GM21737 (cell line): ENCODE measurements around the gene MYCN.
"Not testable (repeated sequence)": the region's sequence is repeated elsewhere in the genome, so short reads cannot be mapped to it uniquely, and the experiment has no call there.

ENCODE experiments used
- ATAC-seq: cut with Tn5 transposase; IDR thresholded peaks from one replicate; pipeline ENCODE4 v1.9.1; 2021; ENCODE audit warnings: mild to moderate bottlenecking, moderate library complexity; ENCODE audit not compliant: unreplicated experiment

Gene MYCN

DNA sequence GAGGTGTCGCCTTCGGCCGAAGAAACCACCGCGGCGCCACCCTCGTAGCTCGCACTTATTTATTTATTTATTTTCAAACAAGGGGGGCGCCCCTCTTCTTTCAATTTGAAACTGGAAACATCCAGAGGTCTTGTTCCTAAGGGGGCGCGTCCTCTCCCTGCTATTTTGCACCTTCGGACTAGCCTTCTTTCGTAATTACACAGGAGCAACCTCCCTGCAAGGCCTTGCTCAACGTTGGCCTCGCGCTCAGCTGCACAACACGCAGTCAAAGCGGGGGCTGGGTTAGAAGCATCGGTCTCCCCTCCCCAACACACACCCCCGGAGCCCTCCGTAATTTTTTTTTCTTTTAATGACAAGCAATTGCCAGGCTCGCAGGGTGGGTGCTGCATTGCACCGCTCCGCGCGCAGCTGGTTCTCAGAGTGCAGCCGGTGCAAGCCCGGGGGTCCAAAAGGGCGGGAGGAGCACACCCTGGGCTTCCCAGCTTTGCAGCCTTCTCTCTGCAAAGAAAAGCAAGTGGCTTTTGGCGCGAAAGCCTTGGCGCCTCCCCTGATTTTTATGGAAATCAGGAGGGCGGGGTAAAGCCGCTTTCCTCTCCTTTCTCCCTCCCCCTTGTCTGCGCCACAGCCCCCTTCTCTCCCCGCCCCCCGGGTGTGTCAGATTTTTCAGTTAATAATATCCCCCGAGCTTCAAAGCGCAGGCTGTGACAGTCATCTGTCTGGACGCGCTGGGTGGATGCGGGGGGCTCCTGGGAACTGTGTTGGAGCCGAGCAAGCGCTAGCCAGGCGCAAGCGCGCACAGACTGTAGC is at the start of gene MYCN:
MYCN (plus strand) TSS at position 697 of the 807 bp plus-strand sequence. CDS start 1,515 bp downstream, outside the sequence.
- no peak for ATAC-seq

DNA sequence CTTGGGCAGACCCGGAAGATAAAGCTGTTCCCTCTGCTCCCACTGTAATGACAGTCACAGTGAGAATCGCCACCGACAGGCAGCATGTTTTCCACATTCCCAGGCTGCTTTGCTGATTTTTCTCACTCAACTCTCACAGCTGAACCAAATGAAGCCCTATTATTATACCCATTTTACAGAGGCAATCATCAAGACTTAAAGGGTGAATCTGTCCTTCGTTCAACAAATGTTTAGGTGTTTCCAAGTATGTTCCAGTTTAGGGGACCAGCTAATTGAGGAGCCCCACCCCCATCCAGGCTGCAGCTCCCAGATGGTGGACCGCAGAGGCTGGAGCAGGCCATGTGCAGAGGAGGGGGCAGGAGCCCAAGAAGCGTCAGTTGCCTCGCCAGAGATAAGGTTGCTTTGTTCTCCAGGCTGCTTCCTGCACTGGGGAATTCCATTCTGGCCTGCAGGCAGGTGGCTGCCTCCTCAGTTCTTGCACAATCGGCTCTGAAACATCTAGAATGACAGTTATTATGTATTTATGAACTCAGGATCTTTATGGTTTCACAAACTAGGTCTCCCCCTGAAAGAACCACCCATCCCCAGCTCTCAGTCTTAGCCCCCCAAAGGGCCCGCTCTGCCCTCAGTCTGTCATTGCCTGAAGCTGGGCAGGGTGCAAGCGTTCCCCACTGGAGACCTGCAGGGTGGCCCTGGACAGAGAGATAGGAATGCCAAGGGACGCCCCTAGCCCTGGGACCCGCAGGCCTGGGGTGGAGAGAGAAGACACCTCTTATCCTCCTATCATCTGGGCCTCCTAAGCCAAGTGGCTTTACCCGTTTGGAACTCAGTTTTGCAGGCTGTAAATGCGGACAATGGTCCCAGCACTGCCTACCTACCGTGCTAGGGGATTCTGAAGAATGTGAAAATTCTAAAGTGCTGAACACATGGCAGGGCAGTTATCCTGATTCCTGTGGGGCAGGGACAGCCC is 49.1 kb upstream of the MYCN start:
- no peak for ATAC-seq

DNA sequence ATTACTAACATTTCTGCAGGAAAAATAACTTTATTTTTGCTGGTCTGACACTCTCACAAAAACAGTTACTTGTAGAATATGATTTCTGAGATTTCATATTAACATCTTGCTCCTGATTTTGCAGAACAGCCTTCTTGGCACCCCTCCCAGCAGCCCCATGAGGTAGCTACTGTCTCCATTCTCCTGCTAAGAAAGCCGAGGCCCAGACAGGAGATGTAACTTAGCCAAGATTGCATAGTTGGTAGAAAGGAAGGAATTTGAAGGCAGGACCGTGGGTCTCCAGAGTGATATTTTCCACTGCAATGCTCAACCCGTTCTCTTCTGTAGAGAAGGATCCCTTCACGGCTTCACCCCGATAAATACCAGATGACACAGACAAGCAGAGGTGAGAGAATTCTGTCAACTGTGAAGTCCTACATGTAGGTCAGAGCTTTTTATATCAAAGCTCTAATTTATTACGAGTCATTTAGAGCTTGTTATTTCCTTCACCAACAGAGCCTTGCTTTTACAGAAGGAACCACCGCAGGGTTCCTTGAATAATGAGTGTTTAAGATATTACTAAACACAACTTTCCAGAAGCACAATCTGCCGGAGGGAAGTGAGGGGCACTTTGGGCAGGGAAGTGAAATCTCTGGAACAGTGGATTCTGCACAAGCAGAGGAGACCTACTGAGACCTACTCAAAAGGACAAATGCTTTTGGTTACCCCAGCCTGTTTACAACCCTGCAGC is 48.0 kb upstream of the MYCN start:
- ATAC-seq, result no peak

DNA sequence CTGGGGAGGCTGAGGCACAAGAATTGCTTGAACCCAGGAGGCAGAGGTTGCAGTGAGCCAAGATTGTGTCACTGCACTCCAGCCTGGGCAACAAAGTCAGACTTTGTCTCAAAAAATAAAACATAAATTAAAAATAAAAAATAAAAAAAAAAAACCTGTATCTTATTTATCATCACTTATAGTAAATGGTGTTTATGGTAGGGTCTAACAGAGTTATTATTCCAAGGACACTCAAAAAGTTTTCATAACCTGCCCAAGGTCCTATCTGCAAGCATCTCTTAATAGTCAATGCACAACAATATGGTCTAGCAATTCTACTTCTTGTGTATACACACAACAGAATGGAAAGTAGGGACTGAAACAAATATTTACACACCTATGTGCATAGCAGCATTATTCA is 47.3 kb upstream of the MYCN start:
- no peak for ATAC-seq

DNA sequence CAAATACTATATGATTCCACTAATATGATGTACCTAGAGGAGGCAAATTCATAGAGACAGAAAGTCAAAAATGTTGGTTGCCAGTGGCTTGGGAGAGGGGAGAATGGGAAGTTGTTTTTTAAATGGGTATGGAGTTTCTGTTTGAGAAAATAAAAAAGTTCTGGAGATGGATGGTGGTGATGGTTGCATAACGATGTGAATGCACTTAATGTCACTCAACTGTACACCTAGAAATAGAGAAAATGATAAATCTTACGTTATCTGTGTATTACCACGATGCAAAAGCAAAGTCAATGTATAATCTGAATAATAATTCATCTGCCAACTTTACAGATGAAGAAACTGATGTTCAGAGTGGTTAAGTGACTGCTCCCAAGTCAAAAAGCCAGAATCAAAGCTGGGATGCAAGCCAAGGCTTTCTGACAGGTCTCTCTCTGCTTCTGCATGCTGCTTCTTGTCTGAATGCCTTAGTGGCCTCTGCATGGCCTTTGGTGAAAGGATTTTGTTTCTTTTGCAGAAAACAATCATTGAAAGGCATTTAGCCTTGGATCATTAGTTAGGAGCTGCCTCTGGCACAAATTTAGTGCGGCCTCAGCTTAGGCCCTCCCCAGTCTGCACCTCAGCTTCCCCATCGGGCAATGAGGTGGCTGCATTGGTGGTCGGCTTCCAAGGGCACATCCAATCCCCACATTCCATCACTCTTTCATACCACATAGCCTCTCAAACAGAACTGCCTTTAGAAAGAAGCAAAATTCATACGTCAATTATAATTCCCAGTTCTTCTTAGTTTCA is 46.5 kb upstream of the MYCN start:
- ATAC-seq, result no peak

DNA sequence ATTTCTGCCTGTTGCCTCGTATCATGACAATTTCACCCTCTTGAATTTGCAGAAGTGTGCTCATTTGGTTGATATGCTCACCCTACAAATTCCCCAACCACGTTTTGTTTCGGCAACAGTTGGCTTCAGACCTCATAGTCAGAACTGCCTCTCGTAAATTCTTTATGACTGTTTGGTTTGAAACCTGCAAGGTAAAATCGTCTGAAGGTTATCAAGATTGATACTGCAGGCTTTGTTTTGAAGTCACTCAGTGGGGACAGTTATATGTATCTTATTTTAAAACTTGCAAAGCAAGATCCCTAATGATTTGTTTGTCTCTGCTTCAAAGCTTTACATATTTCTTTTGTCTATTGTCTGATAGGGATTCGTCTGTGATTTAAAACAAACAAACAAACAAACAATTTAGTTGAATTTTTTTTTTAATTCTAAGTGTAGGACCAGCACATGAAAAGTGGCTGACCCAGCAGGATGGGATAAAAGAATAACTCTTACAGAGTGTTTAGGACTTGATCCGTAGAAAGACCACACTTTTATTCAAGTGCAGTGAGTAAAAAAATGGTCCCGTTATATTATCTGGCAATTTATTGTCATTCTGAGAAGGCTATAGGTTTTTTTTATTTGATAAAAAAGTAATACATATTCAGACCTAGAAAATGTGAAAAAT is 45.7 kb upstream of the MYCN start:
- no peak for ATAC-seq

DNA sequence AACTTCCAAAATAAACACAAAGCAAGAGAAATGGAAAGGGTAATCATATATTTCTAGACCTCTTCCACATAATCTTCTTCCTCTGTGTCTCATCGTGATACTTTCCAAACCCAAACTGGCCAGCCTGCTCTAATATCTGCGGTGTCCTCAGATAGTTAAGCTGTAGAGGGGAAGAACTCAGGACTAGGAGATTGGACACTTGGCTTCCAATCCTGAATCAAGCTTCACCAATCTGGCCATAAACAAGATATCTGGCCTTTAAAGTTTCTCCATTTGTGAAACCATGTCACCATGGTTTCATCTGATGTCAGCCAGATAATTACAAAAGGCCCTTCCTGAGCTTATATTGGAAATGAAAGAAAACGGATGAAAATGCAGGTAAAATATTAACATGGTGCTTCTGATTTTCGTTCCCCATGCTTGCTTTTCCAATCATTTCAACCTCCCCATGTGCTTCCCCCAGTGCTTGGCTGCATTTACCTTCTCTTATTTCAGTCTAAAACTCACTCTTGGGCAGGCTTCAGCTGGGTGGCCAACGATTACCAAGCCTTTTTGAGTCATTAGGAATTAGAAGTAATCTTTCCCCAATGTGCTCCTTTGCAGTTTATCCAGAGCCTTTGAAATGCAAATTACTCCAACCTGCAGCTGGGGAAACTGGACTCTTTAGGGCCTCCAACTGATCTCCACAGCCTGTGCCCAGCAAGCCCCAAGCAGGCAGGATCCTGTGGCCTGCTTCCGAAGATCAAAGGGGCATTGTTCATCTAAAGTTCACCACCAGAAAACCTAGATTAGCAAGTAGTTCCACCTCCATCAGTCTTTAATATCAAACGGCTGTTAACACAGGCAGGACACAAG is 44.5 kb upstream of the MYCN start:
- no peak for ATAC-seq

DNA sequence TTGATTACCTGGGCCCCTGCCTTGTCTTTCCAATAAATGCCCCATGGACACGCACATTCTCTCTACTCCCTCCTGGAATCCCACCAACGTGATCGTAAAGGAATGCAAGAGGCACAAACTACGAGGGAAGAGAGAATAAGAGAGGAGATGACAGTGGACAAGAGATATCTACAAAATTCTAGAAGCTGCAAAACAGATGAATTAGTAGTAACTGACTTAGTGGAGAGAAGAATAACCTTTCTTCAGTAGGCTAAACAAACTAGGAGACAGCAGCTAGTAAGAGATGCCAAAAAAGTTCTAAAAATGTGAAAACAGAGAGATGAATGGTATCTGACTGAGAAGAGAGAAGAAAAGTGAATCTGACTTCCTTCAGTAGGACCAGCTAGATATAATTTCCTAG is 43.5 kb upstream of the MYCN start:
- no peak for ATAC-seq

DNA sequence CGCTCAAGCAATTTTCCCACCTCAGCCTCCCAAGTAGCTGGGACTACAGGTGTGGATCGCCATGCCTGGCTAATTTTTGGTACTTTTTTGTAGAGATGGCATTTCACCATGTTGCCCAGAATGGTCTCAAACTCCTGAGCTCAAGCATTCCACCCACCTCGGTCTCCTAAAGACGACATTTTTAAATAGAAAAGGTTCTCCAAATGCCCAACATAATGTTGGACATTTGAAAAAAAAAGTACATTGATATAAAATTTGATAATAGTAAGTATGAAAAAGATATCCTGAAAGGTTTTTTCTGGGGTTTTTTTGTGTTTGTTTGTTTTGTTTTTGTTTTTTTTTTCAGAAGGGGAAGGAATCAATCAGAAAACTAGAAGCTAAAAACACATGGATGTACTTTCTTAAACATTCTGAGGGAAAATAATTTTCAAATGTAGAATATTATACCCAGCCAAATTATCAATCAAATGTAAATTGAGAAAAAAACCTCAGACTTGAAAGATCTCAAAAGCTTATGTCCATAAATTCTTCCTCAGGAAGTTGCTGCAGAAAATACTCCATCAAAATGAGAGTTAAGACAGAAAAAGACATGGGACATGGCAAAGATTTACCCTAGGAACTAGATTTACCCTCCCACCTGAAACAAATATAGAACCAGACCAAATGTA is 42.8 kb upstream of the MYCN start:
- no peak for ATAC-seq

DNA sequence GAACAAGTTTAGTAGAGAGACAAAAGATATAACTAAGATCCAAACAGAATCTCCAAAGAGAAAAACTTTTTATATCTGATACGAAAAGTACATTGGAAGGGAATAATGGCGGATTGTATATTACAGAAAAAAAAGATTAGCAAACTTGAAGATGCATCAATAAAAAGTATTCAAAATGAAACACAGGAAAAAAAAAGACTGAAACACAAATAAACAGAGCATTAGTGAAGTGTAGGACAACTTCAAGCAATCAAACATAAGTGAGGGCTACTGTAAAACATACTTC is 41.1 kb upstream of the MYCN start:
- ATAC-seq, result no peak

DNA sequence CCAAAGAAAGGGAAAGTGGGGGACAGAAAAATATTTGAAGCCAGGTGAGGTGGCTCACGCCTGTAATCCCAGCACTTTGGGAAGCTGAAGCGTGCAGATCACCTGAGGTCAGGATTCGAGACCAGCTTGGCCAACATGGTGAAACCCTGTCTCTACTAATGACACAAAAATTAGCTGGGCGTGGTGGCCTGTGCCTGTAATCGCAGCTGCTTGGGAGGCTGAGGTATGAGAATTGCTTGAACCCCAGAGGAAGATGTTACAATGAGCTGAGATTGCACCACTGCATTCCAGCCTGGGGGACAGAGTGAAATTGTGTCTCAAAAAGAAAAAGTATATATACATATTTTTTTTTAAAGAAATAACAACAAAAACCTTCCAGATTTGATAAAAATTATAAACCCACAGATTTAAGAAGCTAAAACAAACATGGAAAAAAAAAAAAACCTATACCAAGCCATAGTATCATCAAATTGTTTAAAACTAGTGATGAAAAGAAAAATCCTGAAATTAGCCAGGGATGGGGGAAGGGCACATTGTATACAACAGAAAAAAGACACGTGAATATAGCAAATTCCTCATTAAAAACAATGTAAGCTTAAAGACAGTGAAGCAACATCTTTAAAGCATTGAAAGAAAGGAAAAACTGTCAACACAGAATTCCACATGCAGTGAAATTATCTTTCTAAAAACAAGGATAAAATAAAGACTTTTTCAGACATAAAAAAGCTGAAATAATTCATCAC is 40.4 kb upstream of the MYCN start:
- no peak for ATAC-seq

DNA sequence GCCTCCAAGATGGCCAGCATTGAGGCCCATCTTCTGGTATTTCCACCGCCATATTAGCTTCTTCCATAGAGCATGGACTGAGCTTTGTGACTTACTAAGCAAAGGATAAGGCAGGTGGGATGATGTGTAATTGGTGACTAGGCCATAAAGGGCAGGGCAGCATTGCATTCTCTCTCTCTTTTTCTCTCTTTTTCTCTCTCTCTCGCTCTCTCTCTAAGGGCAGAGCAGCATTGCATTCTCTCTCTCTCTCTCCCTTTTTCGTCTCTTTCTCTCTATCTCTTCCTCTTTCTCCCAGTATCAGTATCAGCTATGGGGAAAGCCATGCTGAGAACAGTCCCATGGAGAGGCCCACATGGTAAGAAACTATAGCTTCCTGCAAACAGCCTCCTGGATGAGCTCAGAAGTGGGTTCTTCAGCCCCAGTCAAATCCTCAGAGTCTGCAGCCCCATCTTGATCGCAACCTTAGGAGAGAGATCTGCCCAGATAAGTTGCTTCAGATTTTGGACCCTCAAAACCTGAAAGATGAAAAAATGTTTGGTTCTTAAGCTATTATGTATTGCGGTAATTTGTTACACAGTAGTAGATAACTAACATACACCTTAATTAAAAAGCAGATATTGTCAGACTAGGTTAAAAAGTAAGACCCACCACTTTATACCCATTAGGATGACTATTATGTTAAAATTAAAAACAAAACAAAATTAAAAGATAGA is 39.1 kb upstream of the MYCN start:
- ATAC-seq, result no peak

DNA sequence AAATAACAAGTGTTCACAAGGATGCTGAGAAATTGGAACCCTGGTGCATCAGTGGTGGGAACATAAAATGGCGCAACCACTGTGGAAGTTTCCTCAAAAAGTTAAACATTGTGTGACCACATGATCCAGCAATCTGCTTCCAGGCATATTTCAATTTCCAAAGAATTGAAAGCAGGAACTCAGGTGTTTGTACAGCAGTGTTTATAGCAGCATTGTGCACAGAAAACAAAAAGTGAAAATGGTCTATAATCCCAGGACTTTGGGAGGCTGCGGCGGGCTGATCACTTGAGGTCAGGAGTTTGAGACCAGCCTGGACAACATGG is 38.6 kb upstream of the MYCN start:
- ATAC-seq, result no peak

DNA sequence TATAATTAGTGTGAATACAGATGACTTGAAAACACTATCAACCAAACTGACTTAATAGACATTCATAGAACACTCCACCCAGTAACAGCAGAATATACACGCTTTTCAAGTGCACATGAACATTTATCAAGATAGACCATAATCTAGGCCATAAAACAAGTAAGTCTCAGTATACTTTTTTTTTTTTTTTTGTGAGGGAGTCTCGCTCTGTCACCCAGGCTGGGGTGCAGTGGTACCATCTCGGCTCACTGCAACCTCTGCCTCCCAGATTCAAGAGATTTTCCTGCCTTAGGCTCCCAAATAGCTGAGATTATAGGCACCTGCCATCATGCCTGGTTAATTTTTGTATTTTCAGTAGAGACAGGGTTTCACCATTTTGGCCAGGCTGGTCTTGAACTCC is 36.4 kb upstream of the MYCN start:
- ATAC-seq, result not testable (repeated sequence)

DNA sequence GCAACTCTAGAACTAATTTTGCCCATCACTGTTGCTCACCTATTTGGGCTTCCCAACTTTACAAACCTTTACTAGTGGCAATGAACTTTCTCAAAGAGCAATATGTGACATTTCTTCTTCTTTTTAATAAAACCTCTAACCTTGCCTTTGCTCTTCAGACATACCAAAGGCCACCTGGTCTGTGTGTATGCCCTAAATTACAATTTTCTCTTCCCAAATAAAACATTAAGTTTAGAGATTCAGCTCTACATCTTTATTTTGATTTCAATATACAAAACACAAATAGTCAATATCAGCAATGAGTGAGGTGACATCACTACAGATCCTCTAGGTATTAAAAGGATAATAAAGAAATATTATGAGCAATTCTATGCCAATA is 35.1 kb upstream of the MYCN start:
- ATAC-seq, result no peak

DNA sequence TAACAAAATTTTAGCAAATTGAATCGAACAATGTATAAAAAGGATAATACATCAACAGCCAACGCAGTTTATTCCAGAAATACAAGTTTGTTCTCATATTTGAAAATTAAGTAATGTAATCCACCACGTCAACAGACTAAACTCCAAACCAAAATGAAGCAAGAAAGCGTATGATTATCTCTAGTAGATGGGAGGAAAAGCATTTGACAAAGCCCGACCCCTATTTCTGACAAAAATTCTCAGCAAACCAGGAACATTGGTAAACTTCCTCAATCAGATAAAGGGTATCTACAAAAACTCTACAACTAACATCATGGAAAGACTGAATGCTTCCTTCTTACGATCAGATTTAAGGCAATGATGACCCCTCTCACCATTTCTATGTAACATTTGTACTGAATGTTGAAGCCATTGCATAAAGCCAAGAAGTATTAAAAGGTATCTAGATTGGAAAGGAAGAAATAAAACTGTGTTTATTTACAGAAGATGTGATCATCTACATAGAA is 34.3 kb upstream of the MYCN start:
- ATAC-seq, result no peak

DNA sequence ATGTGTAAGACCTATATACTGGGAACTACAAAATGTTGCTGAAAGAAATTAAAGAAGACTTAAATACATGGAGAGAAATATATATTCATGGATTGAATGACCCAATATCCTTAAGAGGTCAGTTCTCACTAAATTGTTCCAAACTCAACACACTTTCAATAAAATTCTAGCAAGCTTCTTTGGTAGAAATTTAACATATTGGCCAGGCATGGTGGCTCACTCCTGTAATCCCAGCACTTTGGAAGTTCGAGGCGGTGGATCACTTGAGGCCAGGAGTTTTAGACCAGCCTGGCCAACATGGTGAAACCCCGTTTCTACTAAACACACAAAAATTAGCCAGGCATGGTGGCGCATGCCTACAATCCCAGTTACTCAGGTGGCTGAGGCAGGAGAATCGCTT is 33.6 kb upstream of the MYCN start:
- no peak for ATAC-seq
